HG03095 (cell line): Measurements from ENCODE around the gene MAML3.

Experiments
- ATAC-seq: cut with Tn5 transposase; IDR thresholded peaks from one replicate; pipeline ENCODE4 v1.9.1; 2021; ENCODE audit warnings: moderate library complexity; ENCODE audit not compliant: unreplicated experiment

MAML3 gene

GRCh38 chr4:139740121-139740520, 413.9 kb downstream of the MAML3 start:
- no peak for ATAC-seq

- ATAC-seq: no peak
These were observed 415.0 kb downstream of the MAML3 start for GRCh38 chr4:139738846-139739613.

GRCh38 chr4:139736661-139737060, 417.3 kb downstream of the MAML3 start:
- ATAC-seq: no peak

GRCh38 chr4:139736274-139736660, 417.7 kb downstream of the MAML3 start:
- no peak for ATAC-seq

- ATAC-seq: no peak
These were observed 418.4 kb downstream of the MAML3 start for GRCh38 chr4:139735381-139736273.

- ATAC-seq: no peak
These were observed 419.1 kb downstream of the MAML3 start for GRCh38 chr4:139734875-139735380.

GRCh38 chr4:139734201-139734874, 419.6 kb downstream of the MAML3 start:
- ATAC-seq: no peak

GRCh38 chr4:139732991-139733570, 420.9 kb downstream of the MAML3 start:
- ATAC-seq: no peak

- ATAC-seq: no peak
These were observed 425.1 kb downstream of the MAML3 start for GRCh38 chr4:139728840-139729239.

- ATAC-seq: no peak
These were observed 425.8 kb downstream of the MAML3 start for GRCh38 chr4:139728146-139728545.

- no peak for ATAC-seq
These were observed 427.4 kb downstream of the MAML3 start for GRCh38 chr4:139726615-139727014.

- no peak for ATAC-seq
These were observed 428.7 kb downstream of the MAML3 start for GRCh38 chr4:139725236-139725635.

GRCh38 chr4:139721789-139722188, 432.2 kb downstream of the MAML3 start:
- ATAC-seq: no peak

- no peak for ATAC-seq
These were observed 433.2 kb downstream of the MAML3 start for GRCh38 chr4:139720806-139721205.

GRCh38 chr4:139719381-139720101, 434.4 kb downstream of the MAML3 start:
- ATAC-seq: no peak

- ATAC-seq: no peak
These were observed 435.2 kb downstream of the MAML3 start for GRCh38 chr4:139718833-139719232.

- no peak for ATAC-seq
These were observed 435.6 kb downstream of the MAML3 start for GRCh38 chr4:139718358-139718757.

GRCh38 chr4:139715746-139716391, 438.1 kb downstream of the MAML3 start:
- ATAC-seq: no peak

- no peak for ATAC-seq
These were observed 441.1 kb downstream of the MAML3 start for GRCh38 chr4:139712882-139713281.

GRCh38 chr4:139711461-139711860, 442.5 kb downstream of the MAML3 start:
- no peak for ATAC-seq
